Peyer's patch (tissue), 4 donors: ENCODE results near the gene P4HA1.

ENCODE experiments used
- POLR2A ChIP-seq, 2 donors: fragments of 450-650 bp; IDR thresholded peaks; one replicate each; pipeline ENCODE4 v1.5.1; 2017; ENCODE audit warnings: antibody characterized with exemption in 2 of 2, mild to moderate bottlenecking in 2 of 2, moderate library complexity in 2 of 2
- TF ChIP-seq, protein P1 (sequence below), 6 experiments: fragments of 450-650 bp in 4 of 6; fragments of 200-600 bp in 2 of 6; sonication (generic) in 1 of 6; IDR thresholded peaks; one replicate each; pipeline ENCODE4 v1.5.1; 2017 to 2019; ENCODE audit warnings: antibody characterized with exemption in 6 of 6, mild to moderate bottlenecking in 3 of 6, moderate library complexity in 1 of 6

DNA sequence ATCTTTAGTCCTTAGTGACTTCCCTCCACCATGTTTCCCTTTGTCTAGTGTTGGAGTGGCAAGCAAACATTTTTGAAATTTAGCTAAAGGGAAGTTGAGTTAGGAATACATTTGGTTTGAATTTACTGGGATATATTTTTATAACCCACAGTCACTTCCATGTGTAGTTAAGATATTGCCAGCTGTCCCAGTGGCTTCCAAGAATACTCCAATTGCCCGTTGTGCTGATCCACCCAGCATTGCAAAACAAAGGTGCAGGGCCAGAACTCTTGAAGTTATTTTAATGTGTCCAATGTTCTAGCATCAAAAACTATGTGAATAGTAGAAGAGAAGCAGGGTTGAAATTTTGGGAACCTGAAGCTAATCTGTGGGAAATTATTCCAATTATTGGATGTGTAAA, 2.5 kb upstream of the P4HA1 start:
- TF ChIP-seq, protein P1, sequence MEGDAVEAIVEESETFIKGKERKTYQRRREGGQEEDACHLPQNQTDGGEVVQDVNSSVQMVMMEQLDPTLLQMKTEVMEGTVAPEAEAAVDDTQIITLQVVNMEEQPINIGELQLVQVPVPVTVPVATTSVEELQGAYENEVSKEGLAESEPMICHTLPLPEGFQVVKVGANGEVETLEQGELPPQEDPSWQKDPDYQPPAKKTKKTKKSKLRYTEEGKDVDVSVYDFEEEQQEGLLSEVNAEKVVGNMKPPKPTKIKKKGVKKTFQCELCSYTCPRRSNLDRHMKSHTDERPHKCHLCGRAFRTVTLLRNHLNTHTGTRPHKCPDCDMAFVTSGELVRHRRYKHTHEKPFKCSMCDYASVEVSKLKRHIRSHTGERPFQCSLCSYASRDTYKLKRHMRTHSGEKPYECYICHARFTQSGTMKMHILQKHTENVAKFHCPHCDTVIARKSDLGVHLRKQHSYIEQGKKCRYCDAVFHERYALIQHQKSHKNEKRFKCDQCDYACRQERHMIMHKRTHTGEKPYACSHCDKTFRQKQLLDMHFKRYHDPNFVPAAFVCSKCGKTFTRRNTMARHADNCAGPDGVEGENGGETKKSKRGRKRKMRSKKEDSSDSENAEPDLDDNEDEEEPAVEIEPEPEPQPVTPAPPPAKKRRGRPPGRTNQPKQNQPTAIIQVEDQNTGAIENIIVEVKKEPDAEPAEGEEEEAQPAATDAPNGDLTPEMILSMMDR (IDR thresholded peaks at IDR 0.05): no peak
- no peak for TF ChIP-seq POLR2A (IDR thresholded peaks at IDR 0.05)
